Measurements from ENCODE around the gene FGA. TPM values are rescaled to one million over a fixed set of nuclear protein-coding genes. Genes with fewer than 3 reads are reported as not detected.

FGA gene
- total and polyA plus RNA-seq, 9 of the 15 experiments (the other 6 are each of a cell fraction or from before 2014, with no cell fraction given), result 0.04 to 2.5 (median 0.07) TPM; not detected in 5

DNA sequence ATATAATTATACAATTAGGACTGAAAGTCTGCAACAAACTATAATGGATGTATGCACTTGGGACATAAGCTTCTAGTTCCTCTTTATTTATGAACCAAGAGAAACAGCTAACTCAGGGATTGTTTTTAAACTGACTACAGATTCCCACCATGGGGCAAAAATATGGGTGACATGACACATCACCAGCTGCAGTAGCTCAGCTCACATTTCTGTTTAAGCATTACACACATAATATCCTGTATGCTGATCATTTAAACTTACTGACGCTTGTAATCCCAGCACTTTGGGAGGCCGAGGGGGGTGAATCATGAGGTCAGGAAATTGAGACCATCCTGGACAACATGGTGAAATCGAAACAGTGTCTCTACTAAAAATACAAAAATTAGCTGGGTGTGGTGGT lies 16.2 kb downstream of the FGA start:
- intact Hi-C loops (cut with micrococcal nuclease), result no loop called here
- no peak overlapping the region for H3K9ac ChIP-seq (ENCODE audit: insufficient read depth in 1 of 2, low read depth in 2 of 2, low read length in 2 of 2)
- H4K20me1 ChIP-seq (replicated peaks; ENCODE audit: control insufficient read depth, insufficient read depth, low read length), result no peaks in the 10 kb centered on the region
- H3K79me2 ChIP-seq (ENCODE audit: control insufficient read depth, insufficient read depth, low read length), result no peaks in the 10 kb centered on the region
- no peak overlapping the region for H2AFZ ChIP-seq (ENCODE audit: low read depth, low read length)
- no TSS peak for BruUV-seq (replicated peaks)
- H3K4me1 ChIP-seq (replicated peaks in 1 of 2; ENCODE audit: control insufficient read depth in 2 of 2, insufficient read depth in 2 of 2, low read length in 2 of 2), result no peaks in the 10 kb centered on the region; a peak in 1 of 5 replicates
- in situ Hi-C loops (cut with MboI), result no loop called here
- DNase-seq (ENCODE audit: extremely low read depth in 1 of 4, low spot score in 3 of 4), result no peak
- H3K4me2 ChIP-seq (ENCODE audit: insufficient read depth, low read length), result no peak overlapping the region
- no peaks in the 10 kb centered on the region for H3K9me1 ChIP-seq (ENCODE audit: control insufficient read depth, insufficient read depth, low read length)
- H3K27me3 ChIP-seq (ENCODE audit: control insufficient read depth in 2 of 2, insufficient read depth in 2 of 2, low read length in 2 of 2), result no peaks in the 10 kb centered on the region
- FAIRE-seq, result no peak
- CTCF ChIA-PET (ENCODE audit: low intra/inter-chr PET ratio), result no interaction called here
- no peak overlapping the region for H3K4me3 ChIP-seq
- POLR2A ChIA-PET, result no interaction called here
- H3K9me3 ChIP-seq (replicated peaks; ENCODE audit: control insufficient read depth, insufficient read depth, low read depth, low read length), result no peaks in the 10 kb centered on the region
- no peak for ATAC-seq
- H3K36me3 ChIP-seq (ENCODE audit: control insufficient read depth, insufficient read depth, low read length), result no peaks in the 10 kb centered on the region
- 23% methylated on average over 3 of the region's 3 CpGs for WGBS (ENCODE audit: insufficient coverage, low coverage, missing lambda C conversion rate)
- H3K27ac ChIP-seq (ENCODE audit: extremely low read depth, low read depth, low read length), result no peak overlapping the region
- TF ChIP-seq HNRNPK (IDR thresholded peaks at IDR 0.05; ENCODE audit: low read depth, low read length, poor library complexity, severe bottlenecking) (no peak), CGGBP1 (CRISPR knock-in tag; IDR thresholded peaks at IDR 0.05) (no peak), MED1 (CRISPR knock-in tag; IDR thresholded peaks at IDR 0.05; ENCODE audit: borderline replicate concordance) (no peak), TSC22D4 (tag; IDR thresholded peaks at IDR 0.05) (no peak), VEZF1 (CRISPR knock-in tag; IDR thresholded peaks at IDR 0.05) (no peak), RAD51 (IDR thresholded peaks at IDR 0.05; ENCODE audit: borderline replicate concordance, low read depth) (no peak), FOXJ3 (CRISPR knock-in tag; IDR thresholded peaks at IDR 0.05) (no peak), GMEB1 (CRISPR knock-in tag; IDR thresholded peaks at IDR 0.05) (no peak), ZNF778 (CRISPR knock-in tag; IDR thresholded peaks at IDR 0.05) (no peak), ZBTB49 (CRISPR knock-in tag; IDR thresholded peaks at IDR 0.05; ENCODE audit: borderline replicate concordance) (no peak), ZNF274 (IDR thresholded peaks at IDR 0.05; ENCODE audit: borderline replicate concordance, low read depth, low read length) (no peak), PBX2 (CRISPR knock-in tag; IDR thresholded peaks at IDR 0.05; ENCODE audit: low read depth) (no peak), PBX2 (tag; conservative IDR thresholded peaks at IDR 0.05; ENCODE audit: low read depth) (no peak)

Data from K562 (cell line).